ENCODE measurements around the gene PKNOX2.
"Not testable (repeated sequence)": the region's sequence is repeated elsewhere in the genome, so short reads cannot be mapped to it uniquely, and the experiment has no call there.

The PKNOX2 gene

GRCh38 chr11:125202977-125203376 is 38.4 kb downstream of the PKNOX2 start:
- no peak for DNase-seq (ENCODE audit: low read depth)

- no peak for DNase-seq (ENCODE audit: low read depth)
These were observed 43.4 kb downstream of the PKNOX2 start for GRCh38 chr11:125207866-125208425.

GRCh38 chr11:125210066-125210465 is 45.5 kb downstream of the PKNOX2 start:
- no peak for DNase-seq (ENCODE audit: low read depth)

- DNase-seq (ENCODE audit: low read depth), result no peak
These were observed 46.8 kb downstream of the PKNOX2 start for GRCh38 chr11:125211191-125211947.

- no peak for DNase-seq (ENCODE audit: low read depth)
These were observed 47.4 kb downstream of the PKNOX2 start for GRCh38 chr11:125211948-125212340.

GRCh38 chr11:125214601-125215565 is 50.3 kb downstream of the PKNOX2 start:
- DNase-seq (ENCODE audit: low read depth), result no peak

- DNase-seq (ENCODE audit: low read depth), result no peak
These were observed 51.4 kb downstream of the PKNOX2 start for GRCh38 chr11:125215976-125216375.

- no peak for DNase-seq (ENCODE audit: low read depth)
These were observed 53.8 kb downstream of the PKNOX2 start for GRCh38 chr11:125218336-125218735.

- DNase-seq (ENCODE audit: low read depth), result no peak
These were observed 56.9 kb downstream of the PKNOX2 start for GRCh38 chr11:125221461-125221860.

GRCh38 chr11:125222494-125222893 is 57.9 kb downstream of the PKNOX2 start:
- DNase-seq (ENCODE audit: low read depth), result no peak

- not testable (repeated sequence) for DNase-seq (ENCODE audit: low read depth)
These were observed 58.6 kb downstream of the PKNOX2 start for GRCh38 chr11:125223161-125223560.

GRCh38 chr11:125223901-125224361 is 59.4 kb downstream of the PKNOX2 start:
- DNase-seq (ENCODE audit: low read depth), result no peak

GRCh38 chr11:125224391-125225021 is 60.0 kb downstream of the PKNOX2 start:
- no peak for DNase-seq (ENCODE audit: low read depth)

GRCh38 chr11:125225401-125225800 is 60.9 kb downstream of the PKNOX2 start:
- no peak for DNase-seq (ENCODE audit: low read depth)

GRCh38 chr11:125226031-125226430 is 61.5 kb downstream of the PKNOX2 start:
- DNase-seq (ENCODE audit: low read depth), result no peak

GRCh38 chr11:125226706-125227105 is 62.2 kb downstream of the PKNOX2 start:
- DNase-seq (ENCODE audit: low read depth), result no peak

- DNase-seq (ENCODE audit: low read depth), result no peak
These were observed 62.6 kb downstream of the PKNOX2 start for GRCh38 chr11:125227151-125227550.

GRCh38 chr11:125228445-125228844 is 63.9 kb downstream of the PKNOX2 start:
- DNase-seq (ENCODE audit: low read depth), result no peak

- no peak for DNase-seq (ENCODE audit: low read depth)
These were observed 64.4 kb downstream of the PKNOX2 start for GRCh38 chr11:125228993-125229392.

GRCh38 chr11:125229916-125230315 is 65.4 kb downstream of the PKNOX2 start:
- DNase-seq (ENCODE audit: low read depth), result no peak

GRCh38 chr11:125233116-125233515 is 68.6 kb downstream of the PKNOX2 start:
- DNase-seq (ENCODE audit: low read depth), result no peak

GRCh38 chr11:125233736-125234275 is 69.3 kb downstream of the PKNOX2 start:
- DNase-seq (ENCODE audit: low read depth), result no peak
